Left cardiac atrium (tissue), 4 donors: ENCODE measurements around the gene TRIM23. TPM values are rescaled to one million over a fixed set of nuclear protein-coding genes. Genes with fewer than 3 reads are reported as not detected.
"Not testable (repeated sequence)": the region's sequence is repeated elsewhere in the genome, so short reads cannot be mapped to it uniquely, and the experiment has no call there.

Experiments used
- ATAC-seq, 2 donors: fragments of 200-7000 bp; cut with Tn5 transposase; one replicate each; pipeline ENCODE4 v1.9.1; 2020; ENCODE audit warnings: mild to moderate bottlenecking in 2 of 2, moderate library complexity in 2 of 2
- DNase-seq: peaks from one replicate; pipeline ENCODE4 v3.0.0-alpha.2; 2020
- intact Hi-C, 2 donors: fragments of 100-400 bp; cut with DNase I; formaldehyde crosslinking; loops; one replicate each; pipeline versions ENCODE4 v1.14.1 to v1.15.1; 2022 to 2023
- long read RNA-seq: library from polyadenylated mRNA; unstranded; transcript quantifications from one replicate; pipeline ENCODE4 v2.0.0, GENCODE V29; 2021
- total RNA-seq, 2 donors: library from RNA; stranded (reverse); fragmentation: NEBNext Ultra II Directional; extraction: Animal tissue kit (Norgen Biotek cat#: 25700); gene quantifications; one replicate each; pipeline ENCODE4 v1.2.1, GENCODE V29; 2021
- donor health status: DM: no; HTN: yes; CAD: no.
- donor health status: DM: no; HTN: yes; CAD: no; lungs with severe emphysema.
- donor health status: DM: yes; HTN: yes; CAD: no.
- donor health status: Dilated cardiomyopathy.

Gene TRIM23
- 10 to 100 TPM; 15.5 to 17.8 TPM for total RNA-seq
- long read RNA-seq, full-length matches to known transcripts = 11 of 15 reads
- long read RNA-seq, partial matches to known transcripts = 1 of 15 reads
- long read RNA-seq, other reads (novel, unspliced or antisense) = 3 of 15 reads

DNA sequence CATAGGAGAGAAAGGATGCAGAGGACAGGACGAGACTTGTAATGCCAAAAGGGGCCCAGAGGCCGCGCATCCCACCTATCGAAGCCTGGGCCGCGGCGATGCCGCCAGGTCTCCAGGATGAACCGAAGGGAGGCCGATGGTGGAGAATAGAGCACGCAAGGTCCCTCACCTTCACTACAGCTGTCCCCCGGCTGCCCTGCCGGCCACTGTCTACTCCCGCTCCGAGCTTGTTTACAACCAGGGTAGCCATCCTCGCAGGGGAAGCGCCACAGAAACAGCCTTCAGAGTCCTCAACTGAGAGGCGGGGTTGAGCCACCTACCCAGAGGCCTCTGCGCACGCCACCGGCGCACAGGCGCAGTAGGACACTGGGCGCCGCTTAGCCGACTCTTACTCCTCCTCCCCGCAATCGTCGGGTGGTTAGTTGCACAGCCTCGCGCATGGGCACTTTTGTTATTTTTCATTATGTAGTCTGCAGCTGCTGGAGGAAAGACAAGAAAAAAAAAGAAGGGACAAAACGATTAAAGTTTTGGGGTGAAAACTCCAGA lies at the start of gene TRIM23:
Gene TRIM23, minus strand, starts transcription at position 309 of the 546 bp plus-strand sequence. Its CDS starts 59 bp downstream, at position 250.
- ATAC-seq (peak; percentile 99), DNase-seq (peak; percentile 93)
- intact Hi-C loops = no loop called here

DNA sequence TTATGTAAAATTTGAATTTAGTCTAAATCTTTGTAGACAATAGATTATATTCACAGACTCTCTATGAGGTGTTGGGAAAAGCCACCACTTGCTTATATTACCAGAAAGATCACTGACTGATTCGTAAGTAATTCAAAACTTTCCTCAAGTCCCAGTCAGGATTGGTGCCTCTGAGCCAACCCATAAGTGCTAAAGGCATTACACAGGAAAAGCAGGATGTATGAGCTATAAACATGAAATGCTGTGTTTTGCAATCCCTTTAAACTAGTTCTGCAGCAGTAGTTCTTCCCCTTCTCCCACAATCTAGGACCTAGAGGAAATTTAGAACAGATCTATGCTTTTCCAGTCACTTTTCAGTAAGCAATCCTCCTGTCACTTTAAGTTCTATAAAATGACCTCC lies 48.7 kb upstream of the TRIM23 start:
- DNase-seq = no peak
- ATAC-seq = no peak
- intact Hi-C loops = no loop called here

DNA sequence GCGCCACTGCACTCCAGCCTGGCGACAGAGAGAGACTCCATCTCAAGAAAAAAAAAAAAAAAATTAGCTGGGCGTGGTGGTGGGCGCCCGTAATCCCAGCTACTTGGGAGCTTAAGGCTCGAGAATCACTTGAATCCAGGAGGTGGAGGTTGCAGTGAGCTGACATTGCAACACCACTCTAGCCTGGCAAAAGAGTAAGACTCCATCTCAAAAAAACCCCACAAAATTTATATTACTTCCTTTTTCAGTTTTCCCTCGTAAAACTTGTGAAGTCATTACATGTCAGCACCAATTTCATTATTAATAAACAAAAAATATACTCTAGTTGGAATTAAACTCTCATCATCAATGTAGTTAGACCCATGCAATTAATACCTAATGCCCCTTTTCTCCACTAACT lies 44.6 kb upstream of the TRIM23 start:
- intact Hi-C loops = no loop called here
- DNase-seq (no peak), ATAC-seq (no peak)

GRCh38 chr5:65663804-65664521 lies 39.8 kb upstream of the TRIM23 start:
- intact Hi-C loops = no loop called here
- ATAC-seq (peak; percentile 53), DNase-seq (no peak)

GRCh38 chr5:65654713-65655112 lies 30.6 kb upstream of the TRIM23 start:
- intact Hi-C loops = no loop called here
- no peak for ATAC-seq
- no peak for DNase-seq

DNA sequence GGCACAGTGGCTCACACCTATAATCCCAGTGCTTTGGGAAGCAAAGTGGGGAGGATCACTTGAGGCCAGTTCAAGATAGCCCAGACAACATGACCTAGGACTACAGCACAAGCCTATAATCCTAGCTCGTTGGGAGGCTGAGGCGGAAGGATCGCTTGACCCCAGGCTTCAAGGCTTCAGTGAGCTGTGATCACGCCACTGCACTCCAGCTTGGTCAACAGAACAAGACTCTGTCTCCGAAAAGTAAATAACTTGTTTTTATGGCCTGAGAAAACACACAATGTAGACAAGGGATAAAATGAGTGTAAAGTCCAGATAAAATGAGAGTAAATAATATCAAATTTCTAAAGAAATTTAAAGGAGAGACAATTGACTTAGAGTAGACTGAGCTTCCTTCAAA lies 27.0 kb upstream of the TRIM23 start:
- ATAC-seq = no peak
- DNase-seq = no peak
- intact Hi-C loops = no loop called here

DNA sequence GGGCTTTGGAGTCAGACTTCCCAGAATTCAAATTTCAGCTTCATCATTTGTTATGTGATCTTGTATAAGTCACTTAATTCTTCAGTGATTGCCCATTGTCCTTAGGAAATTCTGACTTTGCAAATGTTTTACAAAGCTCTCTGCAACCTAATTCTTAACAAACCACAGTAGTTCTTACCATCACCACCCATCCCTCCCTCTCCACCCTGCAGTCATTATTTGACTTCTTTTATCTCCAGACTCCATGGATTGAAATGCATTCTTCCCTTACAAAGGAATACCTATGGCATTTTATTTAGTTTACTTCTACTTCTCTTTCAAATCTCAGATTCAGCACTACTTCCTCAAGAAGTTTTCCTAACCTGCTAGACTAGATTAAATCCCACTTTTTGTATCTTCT lies 23.8 kb upstream of the TRIM23 start:
- ATAC-seq = no peak
- intact Hi-C loops = no loop called here
- no peak for DNase-seq

GRCh38 chr5:65646938-65647337 lies 22.8 kb upstream of the TRIM23 start:
- DNase-seq (no peak), ATAC-seq (no peak)
- intact Hi-C loops = no loop called here

DNA sequence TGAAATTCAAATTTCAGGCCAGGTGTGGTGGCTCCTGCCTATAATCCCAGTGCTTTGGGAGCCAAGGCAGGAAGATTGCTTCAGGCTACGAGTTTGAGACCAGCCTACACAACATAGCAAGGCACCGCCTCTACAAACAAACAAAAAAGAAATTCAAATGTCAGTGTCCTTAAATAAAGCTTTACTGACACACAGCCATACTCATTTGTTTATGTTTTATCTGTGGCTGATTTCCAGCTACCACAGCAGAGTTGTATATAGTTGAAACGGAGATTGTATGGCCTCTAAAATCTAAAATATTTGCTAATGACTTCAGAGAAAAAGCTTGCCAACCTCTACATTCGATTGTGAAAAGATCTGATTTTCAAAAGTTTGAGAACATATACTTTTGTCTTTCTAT lies 16.1 kb upstream of the TRIM23 start:
- ATAC-seq (no peak), DNase-seq (no peak)
- intact Hi-C loops = no loop called here

GRCh38 chr5:65630981-65631380 lies 6.8 kb upstream of the TRIM23 start:
- DNase-seq (no peak), ATAC-seq (no peak)
- intact Hi-C loops = no loop called here

DNA sequence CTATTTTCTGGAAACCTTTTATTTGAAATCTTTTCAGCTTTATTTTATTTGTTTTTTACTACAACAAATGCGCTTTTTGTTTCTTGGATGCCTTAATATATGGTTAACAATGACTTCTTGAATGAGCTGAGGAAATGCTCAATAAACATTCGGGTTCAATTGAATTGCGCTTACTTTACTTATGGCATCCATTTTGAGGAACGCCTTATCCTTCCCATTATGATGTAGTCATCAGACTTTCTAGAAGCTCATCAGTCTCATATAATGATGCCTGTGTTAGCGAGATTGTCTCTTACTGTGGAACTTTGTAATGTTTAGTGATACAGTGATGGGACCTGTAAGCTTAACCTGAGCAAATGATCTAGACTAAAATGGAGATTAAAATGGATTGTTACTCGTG lies 1.6 kb upstream of the TRIM23 start:
- DNase-seq (no peak), ATAC-seq (no peak)
- intact Hi-C loops = no loop called here

GRCh38 chr5:65624571-65625555 lies 730 bp upstream of the TRIM23 start, which contains the start of the genes SHLD3 and TRAPPC13:
Gene SHLD3 (plus strand): TSS chr5:65625027. CDS start chr5:65629588, 4,561 bp downstream.
Gene TRAPPC13 (plus strand): TSS chr5:65625027. CDS start chr5:65625061, 34 bp downstream.
- intact Hi-C loops = no loop called here
- ATAC-seq (peak; percentile 91 to 94), DNase-seq (peak; percentile 80)

DNA sequence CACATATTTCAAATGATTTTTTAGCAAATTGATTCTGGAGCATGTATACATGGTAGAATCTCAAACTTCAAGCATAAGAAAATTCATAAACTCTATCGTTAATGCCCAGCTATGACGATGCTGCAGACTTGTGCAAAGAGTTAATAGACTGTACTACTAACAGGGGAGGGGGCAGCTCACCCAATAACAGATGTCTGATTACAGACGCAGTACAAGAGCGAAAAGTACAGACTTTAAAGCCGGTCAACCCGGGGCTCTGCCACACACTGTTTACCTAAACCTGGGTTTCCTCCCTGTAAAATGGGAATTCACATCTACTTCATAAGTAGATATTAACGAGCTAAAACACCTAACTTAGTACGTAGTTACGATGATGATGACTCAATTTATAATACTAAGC lies 651 bp downstream of the TRIM23 start:
- ATAC-seq = no peak
- DNase-seq = no peak
- intact Hi-C loops = no loop called here

- intact Hi-C loops, DNase-seq, ATAC-seq: not testable (repeated sequence)
Observed at GRCh38 chr5:65621961-65622360, 2.2 kb downstream of the TRIM23 start.

- ATAC-seq (no peak), DNase-seq (no peak)
- intact Hi-C loops = no loop called here
Observed at GRCh38 chr5:65620021-65620420, 4.1 kb downstream of the TRIM23 start.

GRCh38 chr5:65612298-65612907 lies 11.7 kb downstream of the TRIM23 start:
- ATAC-seq = no peak
- intact Hi-C loops = no loop called here
- no peak for DNase-seq

GRCh38 chr5:65611524-65611923 lies 12.6 kb downstream of the TRIM23 start:
- ATAC-seq (no peak), DNase-seq (no peak)
- intact Hi-C loops = no loop called here

DNA sequence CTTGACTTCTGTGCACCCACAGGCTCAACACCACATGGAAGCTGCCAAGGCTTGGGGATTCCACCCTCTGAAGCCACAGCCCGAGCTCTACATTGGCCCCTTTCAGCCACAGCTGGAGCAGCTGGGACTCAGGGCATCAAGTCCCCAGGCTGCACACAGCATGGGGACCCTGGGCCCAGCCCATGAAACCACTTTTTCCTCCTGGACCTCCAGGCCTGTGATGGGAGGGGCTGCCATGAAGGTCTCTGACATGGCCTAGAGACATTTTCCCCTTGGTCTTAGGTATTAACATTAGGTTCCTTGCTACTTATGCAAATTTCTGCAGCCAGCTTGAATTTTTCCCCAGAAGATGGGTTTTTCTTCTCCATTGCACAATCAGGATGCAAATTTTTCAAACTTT lies 22.4 kb downstream of the TRIM23 start:
- intact Hi-C loops, ATAC-seq, DNase-seq: not testable (repeated sequence)

DNA sequence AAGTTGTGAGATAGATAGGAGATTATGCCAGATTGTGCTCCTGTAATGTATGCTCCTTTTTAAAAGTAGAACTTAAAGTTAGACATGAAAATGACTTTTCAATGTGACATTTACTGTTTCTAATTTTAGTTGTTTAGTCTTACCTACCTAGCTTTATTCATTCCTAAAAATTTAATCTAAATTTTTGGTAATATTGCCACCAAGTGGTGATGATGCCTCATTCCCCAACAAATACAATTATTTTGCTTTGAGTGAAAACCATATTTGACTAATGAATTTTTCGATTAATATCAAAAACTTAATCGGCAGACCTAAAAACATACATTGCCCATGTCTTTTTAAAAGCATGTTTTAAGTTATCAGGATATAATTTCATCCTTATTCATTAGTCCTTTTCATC lies 35.4 kb downstream of the TRIM23 start:
- DNase-seq (no peak), ATAC-seq (no peak)
- intact Hi-C loops = no loop called here
